IPS-15b (cell line): ENCODE measurements around the gene TLNRD1.

Experiments used
- H3K27me3 ChIP-seq: one replicate; pipeline ENCODE4 v1.6.1; 2013; ENCODE audit warnings: low read length; ENCODE audit not compliant: control insufficient read depth, insufficient read depth
- H3K36me3 ChIP-seq: one replicate; pipeline ENCODE4 v1.6.1; 2013; ENCODE audit warnings: low read length; ENCODE audit not compliant: control insufficient read depth, insufficient read depth
- H3K4me1 ChIP-seq: one replicate; pipeline ENCODE4 v1.6.1; 2013; ENCODE audit warnings: mild to moderate bottlenecking, low read length; ENCODE audit not compliant: control insufficient read depth, insufficient read depth
- H3K4me3 ChIP-seq: one replicate; pipeline ENCODE4 v1.5.1; 2013; ENCODE audit warnings: low read depth, low read length
- H3K9ac ChIP-seq: one replicate; pipeline ENCODE4 v1.6.1; 2013; ENCODE audit warnings: low read depth, mild to moderate bottlenecking, low read length
- H3K9me3 ChIP-seq: one replicate; pipeline ENCODE4 v1.6.1; 2013; ENCODE audit warnings: mild to moderate bottlenecking, low read length; ENCODE audit not compliant: control insufficient read depth, insufficient read depth

TLNRD1 gene

GRCh38 chr15:80967451-80967850 is 33.3 kb upstream of the TLNRD1 start:
- H3K9ac ChIP-seq, result no peak overlapping the region
- H3K9me3 ChIP-seq, result no peaks in the 10 kb centered on the region
- H3K4me1 ChIP-seq, result peaks cover 17% of the 10 kb centered on the region
- H3K27me3 ChIP-seq, result no peaks in the 10 kb centered on the region
- no peak overlapping the region for H3K4me3 ChIP-seq
- H3K36me3 ChIP-seq, result peaks cover 7% of the 10 kb centered on the region

DNA sequence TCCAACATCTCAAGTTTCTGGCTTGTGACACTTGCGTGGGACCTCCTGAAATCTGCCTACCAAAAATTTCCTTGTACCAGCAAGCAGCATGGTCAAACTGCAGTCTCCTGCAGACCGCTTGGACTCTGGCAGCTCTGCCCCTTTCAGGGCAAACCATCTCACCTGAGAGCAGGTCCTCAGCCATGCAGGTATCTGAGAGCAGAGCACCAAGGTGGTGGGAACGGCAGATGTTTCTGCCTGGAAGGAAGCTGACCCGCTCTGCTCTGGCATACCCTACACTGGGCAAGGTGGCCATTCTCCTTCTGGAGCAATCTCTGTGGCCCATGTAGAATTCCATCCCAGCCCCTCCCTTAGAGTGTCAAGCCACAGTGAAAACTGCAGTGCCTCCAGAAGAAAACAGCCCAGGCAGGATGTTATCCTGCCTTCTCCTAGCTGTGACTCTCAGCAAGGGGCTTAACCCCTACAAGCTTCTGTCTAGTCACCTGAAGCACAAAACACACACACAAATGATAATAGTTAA is 32.7 kb upstream of the TLNRD1 start:
- no peak overlapping the region for H3K4me3 ChIP-seq
- no peaks in the 10 kb centered on the region for H3K27me3 ChIP-seq
- peaks cover 7% of the 10 kb centered on the region for H3K36me3 ChIP-seq
- no peaks in the 10 kb centered on the region for H3K9me3 ChIP-seq
- no peak overlapping the region for H3K9ac ChIP-seq
- peaks cover 17% of the 10 kb centered on the region for H3K4me1 ChIP-seq

- Histone ChIP-seq H3K4me3 (no peak overlapping the region), H3K4me1 (peaks cover 17% of the 10 kb centered on the region), H3K27me3 (no peaks in the 10 kb centered on the region), H3K9me3 (no peaks in the 10 kb centered on the region), H3K36me3 (peaks cover 7% of the 10 kb centered on the region), H3K9ac (no peak overlapping the region)
Measured at GRCh38 chr15:80969316-80969715, 31.4 kb upstream of the TLNRD1 start.

- peaks cover 17% of the 10 kb centered on the region for H3K4me1 ChIP-seq
- peaks cover 7% of the 10 kb centered on the region for H3K36me3 ChIP-seq
- H3K27me3 ChIP-seq, result no peaks in the 10 kb centered on the region
- no peaks in the 10 kb centered on the region for H3K9me3 ChIP-seq
- H3K4me3 ChIP-seq, result no peak overlapping the region
- no peak overlapping the region for H3K9ac ChIP-seq
Measured at GRCh38 chr15:80970018-80970657, 30.6 kb upstream of the TLNRD1 start.

DNA sequence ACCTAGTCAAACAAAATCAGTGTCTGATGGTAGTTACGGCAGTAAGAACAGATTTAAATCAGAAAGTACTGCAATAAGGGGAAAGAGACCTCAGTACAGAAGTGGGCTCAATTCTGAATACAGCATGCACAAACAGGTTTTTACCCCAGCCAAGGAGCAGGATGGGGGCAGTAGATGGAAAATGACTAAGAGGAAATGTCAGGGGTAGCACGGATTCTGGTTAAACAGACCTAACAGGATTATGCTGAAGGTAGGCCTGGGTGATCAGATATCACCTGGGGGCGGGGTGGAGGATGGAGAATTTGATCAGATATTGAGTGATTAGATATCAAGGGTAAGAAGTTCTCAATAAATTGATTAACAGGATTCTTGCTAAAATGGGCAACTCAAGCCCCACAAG is 30.1 kb upstream of the TLNRD1 start:
- H3K9me3 ChIP-seq, result no peaks in the 10 kb centered on the region
- no peak overlapping the region for H3K9ac ChIP-seq
- peaks cover 17% of the 10 kb centered on the region for H3K4me1 ChIP-seq
- no peaks in the 10 kb centered on the region for H3K27me3 ChIP-seq
- H3K4me3 ChIP-seq, result no peak overlapping the region
- peaks cover 7% of the 10 kb centered on the region for H3K36me3 ChIP-seq

DNA sequence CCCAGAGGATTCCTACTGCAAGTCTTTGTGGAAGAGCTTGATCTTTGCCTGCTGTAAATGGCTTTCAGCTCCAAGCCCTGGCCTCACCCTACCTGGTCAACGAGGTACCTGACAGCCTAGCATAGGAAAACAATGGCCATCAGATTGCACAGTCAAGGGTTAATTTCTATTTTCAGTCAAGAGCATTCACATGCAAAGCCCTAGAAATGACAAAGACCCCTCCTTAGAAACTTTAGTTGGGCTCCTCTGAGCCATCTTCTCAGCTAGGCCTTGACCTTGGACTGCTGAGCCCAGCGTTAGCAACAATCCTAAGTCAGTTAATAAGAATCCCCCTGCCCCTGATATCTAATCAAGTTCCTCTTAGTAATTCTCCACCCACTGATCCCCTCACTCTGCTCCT is 29.6 kb upstream of the TLNRD1 start:
- H3K36me3 ChIP-seq, result peaks cover 7% of the 10 kb centered on the region
- H3K9me3 ChIP-seq, result no peaks in the 10 kb centered on the region
- no peaks in the 10 kb centered on the region for H3K27me3 ChIP-seq
- H3K4me3 ChIP-seq, result no peak overlapping the region
- H3K9ac ChIP-seq, result no peak overlapping the region
- peaks cover 17% of the 10 kb centered on the region for H3K4me1 ChIP-seq

DNA sequence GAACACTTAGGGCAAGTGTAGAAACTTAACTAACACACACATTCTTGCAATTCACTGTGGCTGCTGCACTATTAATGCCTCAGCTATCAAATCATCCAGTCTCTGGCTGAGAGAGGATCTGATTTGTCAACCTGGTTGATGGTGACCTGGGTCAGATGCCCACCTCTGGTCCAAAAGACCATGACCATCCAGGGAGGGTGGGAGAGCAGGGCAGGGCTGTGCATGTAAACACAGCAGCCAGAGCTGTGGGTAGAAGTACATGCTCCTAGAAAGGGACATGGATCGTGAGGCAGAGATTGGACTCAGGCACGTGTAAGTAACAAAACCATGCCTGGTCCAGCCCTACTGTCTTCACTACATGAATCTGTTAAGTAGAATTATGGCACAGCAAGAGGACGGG is 28.4 kb upstream of the TLNRD1 start:
- Histone ChIP-seq H3K4me3 (no peak overlapping the region), H3K36me3 (peaks cover 7% of the 10 kb centered on the region), H3K4me1 (peaks cover 16% of the 10 kb centered on the region), H3K27me3 (no peaks in the 10 kb centered on the region), H3K9me3 (no peaks in the 10 kb centered on the region), H3K9ac (no peak overlapping the region)

- H3K9me3 ChIP-seq, result no peaks in the 10 kb centered on the region
- H3K36me3 ChIP-seq, result peaks cover 4% of the 10 kb centered on the region
- H3K4me1 ChIP-seq, result peaks cover 24% of the 10 kb centered on the region
Measured at GRCh38 chr15:80974914-80975313, 25.8 kb upstream of the TLNRD1 start.

DNA sequence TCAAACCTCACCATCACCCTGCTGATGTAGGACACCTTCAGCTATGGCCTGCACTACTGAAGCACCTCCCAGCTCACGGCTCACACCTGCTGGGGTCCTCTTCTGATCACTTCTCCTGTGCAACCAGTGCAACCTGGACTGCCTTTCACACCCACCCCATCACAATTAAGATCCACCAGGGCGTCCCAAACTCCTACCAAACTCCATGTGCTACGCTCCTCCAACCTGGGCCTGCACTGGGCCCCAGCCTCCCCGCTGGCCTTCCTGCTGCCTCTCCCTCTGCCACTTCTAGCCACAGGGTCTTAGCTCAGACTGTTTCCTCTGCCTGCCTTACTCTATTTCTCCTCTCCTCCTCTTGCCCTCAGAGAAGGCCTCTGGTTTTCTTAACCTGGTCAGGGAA is 23.9 kb upstream of the TLNRD1 start:
- Histone ChIP-seq H3K27me3 (no peaks in the 10 kb centered on the region), H3K4me1 (peaks cover 13% of the 10 kb centered on the region), H3K9ac (no peak overlapping the region), H3K9me3 (no peaks in the 10 kb centered on the region), H3K4me3 (no peak overlapping the region), H3K36me3 (peaks cover 11% of the 10 kb centered on the region)

More at GRCh38 chr15:80974914-80975313, 25.8 kb upstream of the TLNRD1 start:
- Histone ChIP-seq H3K4me3 (no peak overlapping the region), H3K9ac (no peak overlapping the region), H3K27me3 (no peaks in the 10 kb centered on the region)

GRCh38 chr15:80977627-80978036 is 23.1 kb upstream of the TLNRD1 start:
- H3K36me3 ChIP-seq, result peaks cover 14% of the 10 kb centered on the region
- no peak overlapping the region for H3K9ac ChIP-seq
- no peak overlapping the region for H3K4me3 ChIP-seq
- peaks cover 13% of the 10 kb centered on the region for H3K4me1 ChIP-seq
- H3K9me3 ChIP-seq, result no peaks in the 10 kb centered on the region
- no peaks in the 10 kb centered on the region for H3K27me3 ChIP-seq

DNA sequence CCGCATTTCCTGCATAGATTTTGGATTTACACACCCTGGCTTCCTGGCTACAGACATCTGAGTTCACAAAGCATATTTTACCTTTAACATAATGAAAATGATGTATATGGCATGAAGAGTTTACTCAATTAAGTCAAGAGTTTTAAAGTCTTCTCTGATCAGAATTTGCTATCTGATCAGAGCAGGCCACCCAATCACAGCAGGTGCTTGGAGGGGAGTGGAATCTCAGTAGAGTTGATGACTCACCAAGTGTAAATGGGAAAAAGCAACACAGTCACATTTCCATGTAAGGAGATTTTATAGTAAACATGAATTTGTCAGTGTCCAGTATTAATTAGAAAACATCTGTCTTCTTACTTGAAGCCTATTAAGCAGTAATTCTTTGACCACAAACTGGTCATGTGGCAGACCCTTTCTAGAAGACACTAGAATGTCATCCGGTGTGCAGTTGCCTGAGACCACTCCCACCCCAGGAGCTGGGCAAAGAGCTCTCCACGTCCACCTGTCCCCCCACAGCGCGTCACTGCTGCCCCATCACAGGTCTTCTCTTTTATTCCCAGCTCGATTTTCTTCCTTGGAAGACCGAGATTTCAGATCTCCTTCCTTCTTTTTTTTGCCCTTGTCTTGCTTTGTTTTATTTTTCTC is 21.9 kb upstream of the TLNRD1 start:
- Histone ChIP-seq H3K4me1 (peaks cover 13% of the 10 kb centered on the region), H3K36me3 (peaks cover 14% of the 10 kb centered on the region), H3K9me3 (no peaks in the 10 kb centered on the region), H3K4me3 (no peak overlapping the region), H3K9ac (no peak overlapping the region), H3K27me3 (no peaks in the 10 kb centered on the region)

- Histone ChIP-seq H3K9me3 (no peaks in the 10 kb centered on the region), H3K4me3 (no peak overlapping the region), H3K9ac (no peak overlapping the region), H3K36me3 (peaks cover 14% of the 10 kb centered on the region), H3K4me1 (peaks cover 13% of the 10 kb centered on the region), H3K27me3 (no peaks in the 10 kb centered on the region)
Measured at GRCh38 chr15:80979538-80980200, 21.1 kb upstream of the TLNRD1 start.
